Activated naive CD4-positive, alpha-beta T cell treated with anti-CD3 and anti-CD28 coated beads, Interleukin-2, amount 50 U/mL, for 16 hours (primary cell): ENCODE data around the gene TSPOAP1.
"Not testable (repeated sequence)": the region's sequence is repeated elsewhere in the genome, so short reads cannot be mapped to it uniquely, and the experiment has no call there.

Source experiments
- DNase-seq: peaks from one replicate; pipeline ENCODE4 v3.0.0-alpha.2; 2020

Gene TSPOAP1

DNA sequence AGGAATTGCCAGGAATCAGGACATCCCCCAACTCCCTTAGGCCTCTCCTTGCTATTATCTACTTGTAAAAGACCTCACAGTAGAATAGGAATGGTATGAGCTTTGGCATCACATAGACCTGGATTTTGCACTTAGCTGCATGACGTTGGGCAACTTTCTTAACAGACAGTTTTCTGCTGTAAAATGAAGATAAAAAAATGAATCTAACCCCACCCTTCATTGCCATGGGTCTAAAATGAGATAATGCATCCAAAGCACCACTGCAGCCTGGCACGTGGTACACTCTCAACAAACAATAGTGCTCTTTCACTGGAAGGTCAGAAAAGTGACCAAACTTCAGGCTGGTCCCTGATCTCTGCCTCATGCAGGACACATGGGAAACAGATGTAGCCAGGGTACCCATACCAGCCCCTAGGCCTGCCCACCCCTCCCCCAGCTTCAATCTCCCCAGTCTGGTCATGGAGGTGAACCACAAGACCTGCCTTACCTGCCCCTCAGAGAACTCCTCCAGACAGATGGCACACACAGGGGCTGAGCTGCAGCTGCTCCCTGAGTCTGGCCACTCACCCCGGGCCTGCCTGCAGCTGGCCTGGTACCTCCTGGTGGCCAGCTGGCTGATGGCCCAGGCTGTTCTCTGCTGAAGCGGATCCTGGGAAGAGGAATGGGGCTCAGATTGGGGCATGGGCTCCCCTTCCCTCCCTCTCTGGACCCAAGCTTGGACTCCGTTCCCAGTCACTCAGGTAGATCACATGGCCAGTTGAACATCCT, 31.9 kb upstream of the TSPOAP1 start:
- DNase-seq, result no peak

GRCh38 chr17:58358408-58359172, 30.0 kb upstream of the TSPOAP1 start:
- no peak for DNase-seq

GRCh38 chr17:58357312-58358297, 29.0 kb upstream of the TSPOAP1 start:
- no peak for DNase-seq

GRCh38 chr17:58356231-58356630, 27.6 kb upstream of the TSPOAP1 start:
- no peak for DNase-seq

GRCh38 chr17:58354541-58355216, 26.1 kb upstream of the TSPOAP1 start:
- DNase-seq, result no peak

DNA sequence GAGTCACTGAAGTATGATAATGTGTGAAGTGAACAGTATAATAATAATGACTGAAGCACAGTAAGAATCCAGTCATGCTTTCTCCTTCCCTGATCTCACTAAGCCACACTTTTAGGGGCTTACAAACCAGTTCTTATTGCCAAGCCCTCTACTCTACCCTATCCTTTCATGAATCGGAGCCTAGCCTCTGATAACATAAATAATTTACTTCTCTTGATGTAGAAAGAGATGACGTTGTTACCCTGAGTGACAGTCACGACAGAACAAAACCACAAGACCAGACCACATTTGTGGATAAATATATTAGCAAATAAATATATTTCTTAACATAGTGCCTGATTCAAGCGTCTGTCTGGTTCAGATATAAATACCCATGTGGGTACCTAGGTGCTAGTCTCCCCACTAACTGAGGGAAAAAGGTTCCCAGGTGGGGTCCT, 24.8 kb upstream of the TSPOAP1 start:
- DNase-seq, result no peak

DNA sequence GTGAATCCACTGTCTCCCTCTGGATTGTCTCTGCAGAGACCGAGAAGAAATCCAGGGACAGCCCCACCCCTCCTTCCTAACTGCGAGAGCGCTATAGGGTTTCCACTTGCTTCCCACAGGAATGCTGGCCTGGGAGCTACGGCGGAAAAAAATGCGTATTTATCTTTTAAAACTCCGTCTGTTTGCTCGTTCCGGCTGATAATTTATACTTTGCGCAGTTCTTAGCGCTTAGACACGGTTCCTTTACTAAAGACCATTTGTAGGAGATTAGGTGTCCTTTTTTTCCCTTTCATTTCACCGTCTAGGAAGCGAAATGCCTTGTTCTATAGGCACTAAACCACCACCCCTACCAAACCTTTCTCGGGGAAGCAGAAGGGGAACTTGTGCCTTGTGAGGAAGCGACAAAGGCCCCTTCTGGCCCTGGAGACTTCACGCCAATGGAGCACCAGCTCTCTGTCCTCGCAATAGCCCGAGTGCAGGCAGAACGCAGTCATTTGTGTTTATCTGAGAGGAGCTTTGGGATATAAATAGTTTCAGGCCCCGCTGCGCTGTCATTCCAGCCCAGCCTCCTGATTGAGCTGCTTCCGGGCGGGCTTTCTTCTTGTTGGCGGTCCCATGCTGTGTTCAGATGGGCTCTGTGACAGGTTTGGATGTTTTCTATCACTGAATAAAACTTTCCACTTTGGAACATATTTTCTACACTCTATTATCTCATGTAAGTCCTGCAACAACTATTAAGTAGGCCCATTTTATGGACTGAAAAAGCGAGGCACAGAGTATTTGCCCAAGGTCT, 24.2 kb upstream of the TSPOAP1 start:
- no peak for DNase-seq

- peak; percentile 91 for DNase-seq
Measured at GRCh38 chr17:58351831-58352595, 23.4 kb upstream of the TSPOAP1 start, which contains the start of gene SUPT4H1. SUPT4H1 (minus strand) TSS chr17:58352201; CDS start chr17:58352135, 66 bp downstream.

- DNase-seq, result no peak
Measured at GRCh38 chr17:58351182-58351581, 22.6 kb upstream of the TSPOAP1 start.

DNA sequence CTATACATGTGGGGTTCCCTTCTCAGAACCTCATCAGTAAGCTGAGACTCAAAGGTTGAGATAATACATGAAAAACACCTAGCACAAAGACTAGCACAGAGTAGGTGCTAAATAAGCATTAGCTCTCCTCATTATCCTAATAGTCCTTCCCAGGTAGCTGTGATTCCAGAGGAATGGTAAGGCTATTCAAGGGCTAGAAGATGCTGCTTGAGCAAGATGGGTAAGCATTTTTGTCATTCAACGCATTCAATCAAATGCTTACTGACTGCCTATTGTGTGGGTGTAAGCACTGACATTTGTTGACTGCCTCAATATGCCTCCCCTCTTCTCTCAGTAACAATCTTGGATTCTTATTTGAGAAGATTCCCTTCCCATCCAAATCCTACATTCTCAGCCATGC, 19.4 kb upstream of the TSPOAP1 start:
- DNase-seq, result no peak

GRCh38 chr17:58345500-58345899, 16.9 kb upstream of the TSPOAP1 start:
- no peak for DNase-seq

- peak; percentile 72 for DNase-seq
Measured at GRCh38 chr17:58344791-58345157, 16.2 kb upstream of the TSPOAP1 start.

DNA sequence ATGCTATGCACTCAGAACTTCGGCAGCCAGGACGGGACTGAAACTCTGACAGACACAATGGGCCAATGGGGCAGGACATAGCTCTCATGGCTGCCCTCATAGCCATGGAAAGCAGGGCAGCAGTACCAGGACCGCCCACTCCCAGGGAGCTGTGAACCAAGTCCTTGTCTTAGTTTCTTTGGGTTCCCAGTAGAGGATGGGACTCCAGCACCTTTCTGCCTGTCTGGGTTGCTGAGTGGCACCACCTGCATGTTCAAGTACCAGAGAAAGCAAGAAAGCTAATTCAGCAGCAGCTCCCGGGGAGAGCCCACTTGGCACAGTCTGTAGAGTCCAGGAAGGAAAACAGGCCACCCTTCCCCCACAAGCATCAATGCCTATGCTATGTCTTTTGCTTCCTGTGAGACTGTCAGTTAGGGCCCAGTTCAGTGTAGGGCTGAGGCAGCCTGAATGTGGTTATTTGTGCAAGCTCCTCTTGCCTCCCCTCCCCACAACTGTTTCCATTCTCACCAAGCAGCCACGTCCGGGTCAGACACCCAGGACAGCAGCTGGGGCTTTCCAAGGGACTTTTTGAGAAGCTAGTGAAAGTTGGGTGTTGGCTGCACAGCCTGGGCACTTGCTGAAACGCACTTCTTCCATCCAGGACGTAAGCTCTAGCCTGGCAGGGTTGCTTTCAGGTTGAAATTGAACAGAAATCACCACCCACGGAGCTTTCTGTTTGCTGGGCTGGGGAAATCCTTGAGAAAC, 15.6 kb upstream of the TSPOAP1 start:
- DNase-seq, result peak; percentile 85

- no peak for DNase-seq
Measured at GRCh38 chr17:58343131-58343530, 14.5 kb upstream of the TSPOAP1 start.

- no peak for DNase-seq
Measured at GRCh38 chr17:58341861-58342475, 13.4 kb upstream of the TSPOAP1 start.

- not testable (repeated sequence) for DNase-seq
Measured at GRCh38 chr17:58341136-58341860, 12.7 kb upstream of the TSPOAP1 start.

- no peak for DNase-seq
Measured at GRCh38 chr17:58340405-58340876, 11.8 kb upstream of the TSPOAP1 start.

DNA sequence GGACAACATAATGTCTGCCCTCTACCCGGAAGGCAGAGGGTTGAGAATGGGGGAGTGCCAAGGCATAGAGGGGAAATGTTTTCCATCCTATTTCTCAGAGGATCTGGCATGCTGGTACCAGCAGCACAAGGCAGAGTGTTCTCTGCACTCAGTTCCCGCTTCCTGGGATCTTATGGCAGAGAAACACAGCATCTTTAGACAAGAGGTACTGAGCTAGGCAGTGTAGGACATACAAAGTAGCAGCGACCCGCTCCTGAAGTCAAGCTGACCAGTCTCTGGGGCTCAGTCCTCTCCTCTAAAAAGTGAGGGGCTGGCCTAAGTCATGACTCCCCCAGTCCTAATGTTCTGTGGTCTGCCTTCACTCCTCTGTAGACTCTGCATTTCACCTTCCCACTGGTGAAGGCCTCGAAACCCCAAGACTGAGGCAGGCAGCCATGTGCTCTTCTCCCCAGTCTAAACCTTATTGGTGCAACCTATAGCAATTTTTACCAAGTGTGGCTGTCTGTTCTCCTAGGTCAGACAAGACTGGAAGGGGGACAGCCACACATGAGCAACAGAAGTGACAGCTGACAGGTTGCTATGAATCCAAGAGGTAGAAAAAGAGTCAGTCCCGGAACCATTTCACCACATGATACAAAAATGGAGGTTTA, 11.3 kb upstream of the TSPOAP1 start:
- no peak for DNase-seq
